A549 (cell line): ENCODE data around the gene DNHD1. TPM values are rescaled to one million over a fixed set of nuclear protein-coding genes. Genes with fewer than 3 reads are reported as not detected.

Source experiments
- ATAC-seq, 2 experiments: fragments of 200-7000 bp in 1 of 2; fragments of >200 bp in 1 of 2; cut with Nextera tagmentation in 1 of 2; cut with Tn5 transposase in 1 of 2; 3 replicates each; pipeline versions ENCODE4 v1.8.0 to v1.9.1; 2018 to 2020; ENCODE audit warnings: mild to moderate bottlenecking in 1 of 2, moderate library complexity in 1 of 2
- CTCF ChIA-PET: fragments of 300-600 bp; sonication (Branson Sonifier 250); formaldehyde crosslinking; extraction: SDS; loops from one replicate; lab custom pipeline; 2021; ENCODE audit warnings: antibody characterized with exemption, inconsistent platforms; lab: Yijun Ruan, JAX
- POLR2A ChIA-PET: fragments of 350-600 bp; formaldehyde crosslinking; extraction: SDS; loops from one replicate; lab custom pipeline; 2021; ENCODE audit warnings: antibody characterized with exemption, inconsistent platforms; lab: Yijun Ruan, JAX
- DNase-seq, 2 experiments: peaks; one replicate each; pipeline versions ENCODE4 v3.0.0 to v3.0.0-alpha.2; 2011 to 2016; ENCODE audit warnings: low read depth in 1 of 2, low spot score in 1 of 2
- FAIRE-seq: peaks from 2 replicates; lab custom pipeline; 2011; peaks lifted over from hg19 to GRCh38; lab: Jason Lieb, UNC
- H3K27ac ChIP-seq, 2 experiments: fragments of >200 bp; sonication (Bioruptor Twin); formaldehyde crosslinking; 3 replicates each; pipeline ENCODE4 v1.5.1; 2016 to 2017
- H3K4me1 ChIP-seq: fragments of >200 bp; sonication (Bioruptor Twin); formaldehyde crosslinking; 3 replicates; pipeline ENCODE4 v1.6.1; 2016
- H3K4me2 ChIP-seq: fragments of >200 bp; sonication (Bioruptor Twin); formaldehyde crosslinking; 3 replicates; pipeline ENCODE4 v1.6.1; 2016
- H3K4me3 ChIP-seq: fragments of >200 bp; sonication (Bioruptor Twin); formaldehyde crosslinking; 3 replicates; pipeline ENCODE4 v1.5.1; 2016
- H3K9me3 ChIP-seq: fragments of >200 bp; sonication (Bioruptor Twin); formaldehyde crosslinking; 3 replicates; pipeline ENCODE4 v1.6.1; 2016
- CEBPB ChIP-seq, 2 experiments: fragments of >200 bp in 1 of 2; sonication (Bioruptor Twin) in 1 of 2; formaldehyde crosslinking in 1 of 2; IDR thresholded peaks; 2 replicates each; pipeline ENCODE4 v1.6.1; 2012 to 2016
- CHD4 ChIP-seq: fragments of 200-600 bp; sonication (generic); IDR thresholded peaks from 2 replicates; pipeline ENCODE4 v1.6.1; 2016; ENCODE audit warnings: antibody characterized with exemption, mild to moderate bottlenecking, borderline replicate concordance
- CTCF ChIP-seq: fragments of >200 bp; sonication (Bioruptor Twin); formaldehyde crosslinking; IDR thresholded peaks from 3 replicates; pipeline ENCODE4 v1.5.1; 2016
- EP300 ChIP-seq, 2 experiments: fragments of >200 bp; sonication (Bioruptor Twin); formaldehyde crosslinking; IDR thresholded peaks; 2 replicates in 1 of 2; 3 replicates in 1 of 2; pipeline ENCODE4 v1.6.1; 2016 to 2017
- FOXS1 ChIP-seq: fragments of 250-450 bp; sonication (Bioruptor Pico); IDR thresholded peaks from 2 replicates; pipeline ENCODE4 v1.5.0; 2020; ENCODE audit warnings: mild to moderate bottlenecking, moderate library complexity
- GATA3 ChIP-seq: IDR thresholded peaks from 2 replicates; pipeline ENCODE4 v1.6.1; 2012; ENCODE audit warnings: borderline replicate concordance
- HMGXB4 ChIP-seq: fragments of 250-450 bp; sonication (Bioruptor Pico); IDR thresholded peaks from 2 replicates; pipeline ENCODE4 v1.5.0; 2021; ENCODE audit warnings: mild to moderate bottlenecking, moderate library complexity, borderline replicate concordance
- HOXB13 ChIP-seq: fragments of 250-450 bp; sonication (Bioruptor Pico); IDR thresholded peaks from 2 replicates; pipeline ENCODE4 v1.5.0; 2020; ENCODE audit warnings: low read depth, mild to moderate bottlenecking, moderate library complexity
- MAFK ChIP-seq: fragments of 450-650 bp; IDR thresholded peaks from 2 replicates; pipeline ENCODE4 v1.6.1; 2014; ENCODE audit not compliant: partially characterized antibody
- NPAS2 ChIP-seq: fragments of 250-450 bp; sonication (Bioruptor Pico); IDR thresholded peaks from 2 replicates; pipeline ENCODE4 v1.8.0; 2022; ENCODE audit warnings: mild to moderate bottlenecking, moderate library complexity, borderline replicate concordance
- PBX3 ChIP-seq: IDR thresholded peaks from 2 replicates; pipeline ENCODE4 v1.6.1; 2012
- RCOR1 ChIP-seq: fragments of 150-350 bp; IDR thresholded peaks from 2 replicates; pipeline ENCODE4 v1.6.1; 2014; ENCODE audit warnings: antibody characterized with exemption, low read length, low read depth
- REST ChIP-seq: fragments of 200-600 bp; sonication (generic); IDR thresholded peaks from 2 replicates; pipeline ENCODE4 v1.6.1; 2016; ENCODE audit warnings: antibody characterized with exemption, mild to moderate bottlenecking, moderate library complexity
- TFCP2L1 ChIP-seq: fragments of 250-450 bp; sonication (Bioruptor Pico); IDR thresholded peaks from 2 replicates; pipeline ENCODE4 v1.5.0; 2021; ENCODE audit warnings: mild to moderate bottlenecking
- ZFP36 ChIP-seq: fragments of 450-650 bp; IDR thresholded peaks from 2 replicates; pipeline ENCODE4 v1.6.1; 2014; ENCODE audit warnings: borderline replicate concordance; ENCODE audit not compliant: partially characterized antibody
- WGBS: methylation state at CpG from one replicate; pipeline ENCODE4 v1.1.6; 2017; ENCODE audit errors: missing lambda C conversion rate; 5-methylcytosine and 5-hydroxymethylcytosine counted together
- polyA plus RNA-seq, 4 experiments: library from polyadenylated mRNA; depleted of rRNA in 3 of 4; stranded (reverse); fragments of >200 nt; fragmentation: RNase III in 1 of 4; extraction: RNeasy Plus Mini Kit Qiagen cat#74134 plus additional on column Dnase treatment in 1 of 4; gene quantifications; 2 replicates in 3 of 4; 3 replicates in 1 of 4; pipeline ENCODE4 v1.2.3, GENCODE V29; 2011 to 2017

DNHD1 gene
- polyA plus RNA-seq, 2 of the 4 experiments (the other 2 are of a cell fraction), result 6.8 to 8.6 TPM

- TF ChIP-seq CTCF, result no peak
- no peak for TF ChIP-seq FOXS1 (CRISPR knock-in tag)
- TF ChIP-seq TFCP2L1, result no peak
- TF ChIP-seq CHD4, result no peak
- TF ChIP-seq RCOR1, result no peak
- no peak for TF ChIP-seq EP300 (IDR thresholded peaks at IDR 0.05)
- TF ChIP-seq NPAS2 (CRISPR knock-in tag), result no peak
- no peak for TF ChIP-seq HOXB13
- TF ChIP-seq CEBPB (IDR thresholded peaks at IDR 0.05), result no peak
- TF ChIP-seq ZFP36, result no peak
- no peak for TF ChIP-seq GATA3
- TF ChIP-seq PBX3, result no peak
These were observed 101.5 kb downstream of the DNHD1 start (continued) for GRCh38 chr11:6598555-6598954.

- no peaks in the 10 kb centered on the region for H3K9me3 ChIP-seq
- DNase-seq (no peak), ATAC-seq (no peak)
- WGBS, result 89% methylated on average over 1 of the region's 1 CpG
- no peak for TF ChIP-seq MAFK
- no peak for TF ChIP-seq CEBPB (IDR thresholded peaks at IDR 0.05)
- no peak for TF ChIP-seq EP300 (IDR thresholded peaks at IDR 0.05)
- TF ChIP-seq REST, result no peak
- TF ChIP-seq HMGXB4 (CRISPR knock-in tag), result no peak
- no peak for TF ChIP-seq PBX3
- TF ChIP-seq, all 56 proteins: peak for 0
- Histone ChIP-seq H3K27ac (no peak overlapping the region), H3K4me3 (no peak overlapping the region), H3K4me2 (no peak overlapping the region), H3K4me1 (peaks cover 9% of the 10 kb centered on the region; the same call in 2 of the 3 replicates)
- CTCF ChIA-PET, result interaction anchor here (0.8 to 1.8 kb wide), 3 partner anchors 12 to 69 kb away, joined by 3 to 5 read pairs (median 4); no protein-coding TSS in a partner anchor
- POLR2A ChIA-PET, result no interaction called here
- FAIRE-seq, result no peak
These were observed 102.4 kb downstream of the DNHD1 start for GRCh38 chr11:6599449-6599848.
